ENCODE results near the gene ATP6V1B1.
"Not testable (repeated sequence)": the region's sequence is repeated elsewhere in the genome, so short reads cannot be mapped to it uniquely, and the experiment has no call there.

ATP6V1B1 gene

DNA sequence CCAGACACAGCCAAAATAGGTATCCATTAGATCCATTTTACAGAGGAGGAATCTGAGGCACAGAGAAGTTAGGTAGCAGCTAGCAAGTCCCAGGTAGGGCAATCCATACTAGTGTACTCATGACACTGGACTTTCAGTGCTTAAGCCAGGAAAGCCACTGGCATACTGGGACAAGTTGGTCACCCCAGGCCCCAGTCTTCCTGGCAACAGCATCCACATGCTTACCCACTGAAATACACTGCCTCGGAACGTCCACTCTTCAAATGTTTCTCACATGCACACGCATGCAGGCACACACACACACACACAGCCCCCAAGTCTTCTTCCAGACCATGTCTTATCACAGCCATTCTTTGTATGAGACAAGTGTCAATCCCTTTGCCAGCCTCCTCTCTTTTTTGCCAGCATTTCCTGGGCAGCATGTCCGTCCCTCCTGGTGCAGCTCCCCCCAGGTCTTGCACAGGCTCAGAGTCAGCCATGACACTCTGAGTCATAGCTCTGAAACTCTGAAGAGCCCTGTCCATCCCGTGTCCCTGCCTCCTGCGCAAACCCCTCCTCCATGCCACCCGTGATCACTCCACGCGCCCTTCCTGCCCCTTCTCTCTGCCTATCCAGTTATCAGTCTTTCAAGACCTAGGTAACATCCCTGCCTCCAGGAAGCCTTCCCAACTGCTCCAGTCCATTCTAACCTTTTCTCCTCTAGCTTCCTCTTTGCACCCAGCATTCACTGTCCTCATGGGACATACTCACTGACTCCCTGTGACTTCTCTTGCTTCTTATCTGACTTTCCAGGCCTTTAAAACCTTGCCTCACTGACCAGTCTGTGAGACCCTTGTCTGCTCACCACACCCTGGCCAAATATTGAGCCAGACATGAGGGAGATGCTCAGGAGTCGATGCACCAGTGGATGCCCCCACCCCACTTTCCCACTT lies 69.8 kb downstream of the ATP6V1B1 start:
- no peak overlapping the region for H3K4me3 ChIP-seq (ENCODE audit: low read depth, low read length)

DNA sequence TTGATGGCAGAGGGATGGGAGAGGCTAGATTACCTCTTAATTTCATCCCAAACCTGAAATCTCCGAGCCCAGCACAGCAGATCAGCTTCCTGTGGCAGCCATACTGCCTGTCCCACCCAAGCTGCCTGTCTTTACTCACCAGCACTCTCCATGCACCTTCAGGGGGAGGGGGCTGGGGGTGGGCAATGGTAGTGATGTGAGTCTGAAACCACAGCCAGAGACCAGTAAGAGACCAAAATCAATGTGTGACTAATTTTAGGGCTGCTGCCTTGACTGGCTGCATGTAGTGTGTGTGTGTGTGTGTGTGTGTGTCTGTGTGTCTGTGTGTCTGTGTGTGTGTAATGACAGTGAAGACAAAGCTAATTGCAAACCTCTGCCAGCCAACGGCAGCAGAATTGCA lies 70.6 kb downstream of the ATP6V1B1 start:
- H3K4me3 ChIP-seq (ENCODE audit: low read depth, low read length) = no peak overlapping the region

DNA sequence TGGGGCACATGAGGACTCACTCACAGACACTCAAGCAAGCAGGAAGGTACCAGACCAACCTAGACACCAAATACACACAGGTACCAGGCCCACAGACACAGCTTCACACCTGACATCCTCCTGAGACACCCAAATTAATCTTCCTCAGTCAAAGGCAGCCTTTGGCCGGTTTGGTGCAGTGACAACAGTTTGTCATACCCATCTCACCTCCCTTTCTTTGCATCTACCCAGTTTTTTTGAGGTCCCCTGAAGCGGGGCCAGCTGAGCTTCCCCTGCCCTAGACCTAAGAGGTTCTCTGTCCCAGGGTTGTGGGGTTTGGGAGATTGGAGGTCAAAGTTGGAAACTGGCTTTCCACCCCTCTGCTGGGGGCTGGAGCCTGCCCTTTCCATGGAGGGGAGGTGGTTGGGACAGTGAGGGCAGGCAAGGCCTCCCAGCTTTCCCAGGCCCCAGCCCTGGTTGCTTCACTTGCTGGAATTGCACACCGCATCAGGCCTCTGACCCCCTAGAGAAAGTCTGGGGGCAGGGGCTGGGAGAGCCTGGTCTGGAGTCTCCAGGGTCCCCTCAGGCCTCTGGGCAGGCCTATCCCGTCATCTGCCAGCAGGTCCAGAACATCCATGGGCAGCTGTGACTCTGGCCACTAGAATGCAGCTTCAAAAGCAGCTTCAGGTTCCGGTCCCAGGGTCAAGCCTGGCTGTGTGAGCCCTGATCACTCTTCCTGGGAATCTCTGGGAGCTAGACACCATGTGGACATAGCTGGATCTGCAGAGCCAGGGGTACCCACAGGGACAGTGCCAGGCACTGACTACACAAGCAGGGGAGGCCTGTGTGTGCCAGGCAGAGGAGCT lies 71.5 kb downstream of the ATP6V1B1 start:
- H3K4me3 ChIP-seq (ENCODE audit: low read depth, low read length) = no peak overlapping the region

DNA sequence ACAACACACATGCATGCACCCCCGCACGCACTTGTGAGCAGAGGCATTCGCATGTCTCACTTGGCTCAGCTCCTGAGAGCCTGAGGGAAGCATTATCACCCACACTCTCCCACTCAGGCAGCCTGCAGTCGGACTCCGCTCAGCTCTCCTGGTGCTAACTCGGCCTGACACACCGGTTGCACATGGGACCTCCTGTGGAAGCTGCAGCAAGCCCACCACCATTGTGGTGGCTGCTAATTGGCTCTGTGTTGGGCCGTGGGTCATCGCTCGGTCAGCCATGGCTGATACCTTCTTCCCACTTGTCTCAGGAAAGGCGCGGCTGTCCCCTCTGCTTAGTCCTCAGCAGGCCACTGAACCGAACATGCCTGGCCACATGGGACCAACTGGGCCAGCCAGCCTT lies 72.6 kb downstream of the ATP6V1B1 start:
- no peak overlapping the region for H3K4me3 ChIP-seq (ENCODE audit: low read depth, low read length)

DNA sequence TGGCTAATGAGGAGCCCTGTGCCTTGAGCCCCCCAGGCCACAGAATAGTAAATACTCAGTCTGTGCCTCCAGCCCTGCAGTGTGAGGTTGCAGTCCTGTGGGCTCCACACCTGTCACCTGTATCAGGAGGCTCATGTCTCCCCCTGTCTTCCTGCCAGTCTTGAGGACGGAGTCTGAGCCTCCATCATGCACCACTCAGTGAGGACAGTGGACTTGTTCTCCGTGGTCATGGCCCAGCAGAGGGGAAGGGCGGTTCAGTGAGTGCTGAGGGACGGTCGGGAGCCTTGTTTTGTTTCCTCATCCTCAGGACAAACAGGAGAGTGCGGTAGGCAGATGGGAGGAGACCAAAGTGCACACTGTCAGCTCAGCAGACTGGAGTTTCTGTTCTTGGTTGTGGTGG lies 76.1 kb downstream of the ATP6V1B1 start:
- H3K4me3 ChIP-seq (ENCODE audit: low read depth, low read length) = not testable (repeated sequence)

Data from iPS-11a (cell line).